Body of pancreas (tissue), 4 donors: ENCODE results near the gene TSPAN18.

ENCODE experiments used
- CTCF ChIP-seq, 7 experiments: fragments of 450-650 bp in 4 of 7; fragments of 200-600 bp in 3 of 7; sonication (generic) in 3 of 7; IDR thresholded peaks; one replicate each; pipeline ENCODE4 v1.5.1; 2016 to 2019; ENCODE audit warnings: antibody characterized with exemption in 7 of 7
- POLR2A ChIP-seq, 3 donors: fragments of 450-650 bp; IDR thresholded peaks; one replicate each; pipeline ENCODE4 v1.6.1; 2016; ENCODE audit warnings: antibody characterized with exemption in 3 of 3, mild to moderate bottlenecking in 2 of 3

GRCh38 chr11:44802347-44802746 is 75.6 kb downstream of the TSPAN18 start:
- no peak for TF ChIP-seq CTCF (IDR thresholded peaks at IDR 0.05)
- no peak for TF ChIP-seq POLR2A (IDR thresholded peaks at IDR 0.05)
